ENCODE measurements around the gene ERBB4.

GRCh38 chr2:212294816-212295215, 243.8 kb downstream of the ERBB4 start:
- TF ChIP-seq CTCF (IDR thresholded peaks at IDR 0.05) (no peak), POLR2A (IDR thresholded peaks at IDR 0.05) (no peak), POLR2AphosphoS5 (IDR thresholded peaks at IDR 0.05) (no peak)

Data from prostate gland (tissue), 2 donors.